Liver (tissue), 9 donors: ENCODE measurements around the gene XNDC1N. TPM values are rescaled to one million over a fixed set of nuclear protein-coding genes. Genes with fewer than 3 reads are reported as not detected.

ENCODE experiments used
- DNase-seq: peaks from one replicate; pipeline ENCODE4 v3.0.0-alpha.2; 2017; ENCODE audit warnings: low spot score
- H3K27ac ChIP-seq, 2 donors: one replicate each; pipeline ENCODE4 v1.7.0; 2013; ENCODE audit warnings: inconsistent platforms in 2 of 2, low read length in 2 of 2, control low read depth in 1 of 2, low read depth in 1 of 2, mild to moderate bottlenecking in 1 of 2
- H3K27me3 ChIP-seq, 4 donors: one replicate each; pipeline versions ENCODE4 v1.6.1 to v1.7.0; 2013; ENCODE audit warnings: low read length in 3 of 4, inconsistent platforms in 1 of 4, mild to moderate bottlenecking in 1 of 4, moderate library complexity in 1 of 4; ENCODE audit not compliant: control insufficient read depth in 4 of 4, insufficient read depth in 4 of 4
- H3K36me3 ChIP-seq, 4 donors: one replicate each; pipeline versions ENCODE4 v1.6.1 to v1.7.0; 2013; ENCODE audit warnings: low read length in 3 of 4, mild to moderate bottlenecking in 3 of 4, low read depth in 1 of 4, moderate library complexity in 1 of 4; ENCODE audit not compliant: control insufficient read depth in 4 of 4, insufficient read depth in 3 of 4
- H3K4me1 ChIP-seq, 4 donors: one replicate each; pipeline versions ENCODE4 v1.6.1 to v1.7.0; 2013; ENCODE audit warnings: low read length in 3 of 4, mild to moderate bottlenecking in 3 of 4, moderate library complexity in 1 of 4; ENCODE audit not compliant: control insufficient read depth in 4 of 4, insufficient read depth in 4 of 4
- H3K4me3 ChIP-seq, 3 donors: one replicate each; pipeline versions ENCODE4 v1.6.1 to v1.7.0; 2013; ENCODE audit warnings: low read length in 3 of 3, control low read depth in 1 of 3, low read depth in 1 of 3, mild to moderate bottlenecking in 1 of 3
- H3K9ac ChIP-seq, 2 donors: one replicate each; pipeline ENCODE4 v1.7.0; 2013; ENCODE audit warnings: low read length in 2 of 2, mild to moderate bottlenecking in 2 of 2, moderate library complexity in 2 of 2, control low read depth in 1 of 2, low read depth in 1 of 2
- H3K9me3 ChIP-seq, 4 donors: one replicate each; pipeline versions ENCODE4 v1.6.1 to v1.7.0; 2013; ENCODE audit warnings: low read length in 3 of 4; ENCODE audit not compliant: control insufficient read depth in 4 of 4
- ATF3 ChIP-seq: IDR thresholded peaks from 2 replicates; pipeline ENCODE4 v1.6.1; 2016; ENCODE audit warnings: antibody characterized with exemption
- EGR1 ChIP-seq, 2 donors: IDR thresholded peaks; 2 replicates each; pipeline ENCODE4 v1.6.1; 2016 to 2018; ENCODE audit warnings: antibody characterized with exemption in 2 of 2, low read depth in 2 of 2
- FOXA2 ChIP-seq: IDR thresholded peaks from 2 replicates; pipeline ENCODE4 v1.6.1; 2016; ENCODE audit warnings: antibody characterized with exemption
- GABPA ChIP-seq, 2 donors: IDR thresholded peaks in 1 of 2; conservative IDR thresholded peaks in 1 of 2; 2 replicates each; pipeline ENCODE4 v1.6.1; 2016; ENCODE audit warnings: antibody characterized with exemption in 2 of 2, mild to moderate bottlenecking in 1 of 2, moderate library complexity in 1 of 2
- HNF4G ChIP-seq: IDR thresholded peaks from 2 replicates; pipeline ENCODE4 v1.6.1; 2016; ENCODE audit warnings: antibody characterized with exemption
- JUND ChIP-seq, 2 donors: IDR thresholded peaks; 2 replicates each; pipeline ENCODE4 v1.6.1; 2016; ENCODE audit warnings: antibody characterized with exemption in 2 of 2
- MAX ChIP-seq: IDR thresholded peaks from 2 replicates; pipeline ENCODE4 v1.6.1; 2016; ENCODE audit warnings: antibody characterized with exemption
- RAD21 ChIP-seq, 2 donors: IDR thresholded peaks; 2 replicates each; pipeline ENCODE4 v1.6.1; 2016; ENCODE audit warnings: antibody characterized with exemption in 2 of 2, mild to moderate bottlenecking in 2 of 2
- REST ChIP-seq: IDR thresholded peaks from 2 replicates; pipeline ENCODE4 v1.6.1; 2016; ENCODE audit warnings: antibody characterized with exemption, mild to moderate bottlenecking
- RXRA ChIP-seq, 2 donors: IDR thresholded peaks; 2 replicates each; pipeline ENCODE4 v1.6.1; 2017 to 2018; ENCODE audit warnings: antibody characterized with exemption in 2 of 2, mild to moderate bottlenecking in 1 of 2
- TAF1 ChIP-seq: conservative IDR thresholded peaks from 2 replicates; pipeline ENCODE4 v1.6.1; 2016; ENCODE audit warnings: antibody characterized with exemption, mild to moderate bottlenecking
- YY1 ChIP-seq: IDR thresholded peaks from 2 replicates; pipeline ENCODE4 v1.6.1; 2016; ENCODE audit warnings: antibody characterized with exemption, mild to moderate bottlenecking
- ZBTB33 ChIP-seq: IDR thresholded peaks from 2 replicates; pipeline ENCODE4 v1.6.1; 2016; ENCODE audit warnings: antibody characterized with exemption
- WGBS: extraction: QIAGEN DNeasy Blood & Tissue Kit; methylation state at CpG from one replicate; pipeline ENCODE4 v1.1.7; 2013; 5-methylcytosine and 5-hydroxymethylcytosine counted together
- polyA plus RNA-seq, 2 donors: library from polyadenylated mRNA; stranded (reverse) in 1 of 2; unstranded in 1 of 2; fragments of 200-250 nt in 1 of 2; fragments of >200 nt in 1 of 2; fragmentation: Nextera tagmentation in 1 of 2; extraction: Ambion mirVana in 1 of 2; gene quantifications; one replicate each; pipeline versions ENCODE4 v1.2.1 to v1.2.3, GENCODE V29; 2013 to 2015
- total RNA-seq, 2 donors: library from RNA; depleted of rRNA; stranded (reverse); fragments of >200 nt; gene quantifications; one replicate each; pipeline ENCODE4 v1.2.3, GENCODE V29; 2014
- donor health status: healthy.
- donor health status: healthy.
- donor health status: healthy.
- donor health status: healthy.
- donor health status: healthy.

The XNDC1N gene
- total and polyA plus RNA-seq, 4 donors: 0.59 to 7.9 (median 3.8) TPM

GRCh38 chr11:71934213-71934612 lies 5.8 kb upstream of the XNDC1N start:
- Histone ChIP-seq H3K36me3 (no peaks in the 10 kb centered on the region), H3K4me3 (no peak overlapping the region), H3K9ac (no peak overlapping the region), H3K4me1 (peaks cover 6 to 41% (median 31%) of the 10 kb centered on the region in 4 donors), H3K27ac (no peak overlapping the region), H3K9me3 (no peaks in the 10 kb centered on the region), H3K27me3 (no peaks in the 10 kb centered on the region)
- TF ChIP-seq TAF1 (no peak), RXRA (IDR thresholded peaks at IDR 0.05) (no peak), GABPA (IDR thresholded peaks at IDR 0.05 in 1 of 2, conservative IDR thresholded peaks at IDR 0.05 in 1 of 2) (no peak), FOXA2 (no peak), RAD21 (IDR thresholded peaks at IDR 0.05) (no peak), YY1 (no peak)
- no peak for DNase-seq
- WGBS: 62% methylated on average over 2 of the region's 2 CpGs

GRCh38 chr11:71933141-71933933 lies 4.9 kb upstream of the XNDC1N start:
- Histone ChIP-seq H3K27me3 (no peaks in the 10 kb centered on the region), H3K9ac (no peak overlapping the region), H3K4me1 (peaks cover 6 to 41% (median 32%) of the 10 kb centered on the region in 4 donors), H3K36me3 (no peaks in the 10 kb centered on the region), H3K9me3 (no peaks in the 10 kb centered on the region), H3K27ac (no peak overlapping the region), H3K4me3 (no peak overlapping the region)
- TF ChIP-seq MAX: no peak
- TF ChIP-seq JUND (IDR thresholded peaks at IDR 0.05): no peak
- TF ChIP-seq EGR1 (IDR thresholded peaks at IDR 0.05; ENCODE audit: low read depth in 2 of 2): no peak
- no peak for TF ChIP-seq ATF3
- no peak for TF ChIP-seq REST
- no peak for TF ChIP-seq YY1
- TF ChIP-seq ZBTB33: no peak
- TF ChIP-seq RAD21 (IDR thresholded peaks at IDR 0.05): no peak
- no peak for TF ChIP-seq HNF4G
- no peak for TF ChIP-seq RXRA (IDR thresholded peaks at IDR 0.05)
- no peak for DNase-seq
- 87% methylated on average over 4 of the region's 4 CpGs for WGBS
